Hypothalamus (tissue), 51 donors: ENCODE measurements around the gene PYROXD2.

ENCODE experiments used
- DNase-seq, 51 donors: peaks; one replicate each; lab custom pipeline; 2025; lab: John Stamatoyannopoulos, UW

The PYROXD2 gene

DNA sequence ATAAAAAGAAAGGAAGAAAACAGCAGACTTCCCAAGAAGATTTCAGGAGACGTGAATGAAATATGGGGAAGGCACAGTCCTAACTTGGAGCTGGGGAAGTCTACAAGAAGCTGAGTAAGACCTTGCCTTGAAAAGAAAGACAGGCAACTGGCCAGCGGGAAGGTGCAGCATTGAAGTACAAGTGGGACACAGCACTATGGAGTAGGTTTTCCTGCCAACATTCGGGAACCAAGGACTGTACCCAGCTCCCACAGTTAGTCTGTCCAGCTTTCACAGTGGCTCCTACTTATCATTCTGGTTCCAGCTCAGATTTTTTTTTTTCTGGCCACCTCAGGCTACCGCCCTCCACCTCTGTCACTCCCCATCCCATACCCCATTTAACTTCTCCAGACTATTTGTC, 21.7 kb upstream of the PYROXD2 start:
- DNase-seq, result peak in 16 of 51 donors; percentile 6 to 68 (median 33)

GRCh38 chr10:98435178-98435577, 20.2 kb upstream of the PYROXD2 start:
- no peak for DNase-seq

DNA sequence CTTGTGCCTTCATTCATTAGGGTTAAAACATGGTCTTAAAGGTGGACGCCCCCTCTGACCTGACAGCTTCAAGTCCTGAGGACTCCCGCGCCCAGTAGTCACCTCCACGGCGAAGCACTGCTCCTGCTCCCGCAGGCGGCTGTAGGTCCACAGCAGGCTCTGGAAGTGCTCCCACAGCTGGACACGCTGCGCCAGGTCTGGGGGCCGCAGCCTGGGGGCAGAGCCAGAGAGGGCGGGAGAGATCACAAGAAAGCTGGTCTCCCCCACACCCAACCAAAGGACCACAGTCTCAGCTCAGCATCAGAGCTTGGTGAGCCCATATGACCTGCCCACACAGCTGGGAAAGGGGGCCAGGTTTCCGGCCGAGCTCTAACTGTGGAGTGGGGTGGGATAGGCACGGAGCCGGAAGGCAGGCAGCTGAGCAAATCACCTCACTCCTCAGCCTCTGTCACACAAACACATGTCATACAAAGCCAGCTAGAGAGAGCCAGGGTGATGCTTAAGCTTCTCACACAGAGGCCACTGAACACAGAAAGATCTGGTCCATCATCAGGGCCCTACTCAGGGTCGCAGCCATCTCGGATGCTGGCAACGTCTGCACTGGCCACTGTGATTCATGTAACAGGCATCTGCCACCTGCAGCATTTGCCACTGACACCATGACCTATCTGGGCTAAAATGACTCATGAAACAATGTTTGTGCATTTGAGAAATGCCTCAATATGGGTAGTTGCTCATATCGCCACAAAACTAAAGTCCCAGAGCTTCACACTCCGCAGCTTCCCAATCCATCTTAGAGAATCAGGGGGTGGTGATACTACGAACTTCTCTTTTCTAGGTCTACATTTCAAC, 19.1 kb upstream of the PYROXD2 start:
- no peak for DNase-seq

- no peak for DNase-seq
These were observed 18.4 kb upstream of the PYROXD2 start for GRCh38 chr10:98433371-98433770.

GRCh38 chr10:98432330-98432729, 17.3 kb upstream of the PYROXD2 start:
- no peak for DNase-seq

DNA sequence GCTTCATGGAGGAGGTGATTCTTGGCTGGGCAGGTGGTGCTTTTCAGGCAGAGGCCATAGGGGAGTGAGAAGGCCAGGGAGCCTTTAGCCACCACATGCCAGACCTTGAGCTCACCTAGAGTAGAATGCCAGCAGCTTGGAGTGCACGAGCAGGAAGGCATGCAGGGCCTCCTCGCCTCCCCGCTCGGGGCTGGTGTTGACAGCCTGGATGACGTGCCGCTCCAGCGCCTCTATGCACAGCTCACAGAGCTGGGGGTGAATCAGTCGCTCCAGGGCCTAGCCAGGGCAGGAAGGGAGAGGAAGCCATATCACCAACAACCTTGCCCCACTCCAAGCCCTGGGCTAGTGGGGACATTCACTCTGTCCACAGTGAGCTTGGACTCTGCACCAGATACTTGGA, 16.0 kb upstream of the PYROXD2 start:
- no peak for DNase-seq

- no peak for DNase-seq
These were observed 15.4 kb upstream of the PYROXD2 start for GRCh38 chr10:98430427-98430826.

- DNase-seq, result no peak
These were observed 14.5 kb upstream of the PYROXD2 start for GRCh38 chr10:98429320-98430072.

GRCh38 chr10:98427011-98427515, 12.1 kb upstream of the PYROXD2 start:
- DNase-seq, result no peak

DNA sequence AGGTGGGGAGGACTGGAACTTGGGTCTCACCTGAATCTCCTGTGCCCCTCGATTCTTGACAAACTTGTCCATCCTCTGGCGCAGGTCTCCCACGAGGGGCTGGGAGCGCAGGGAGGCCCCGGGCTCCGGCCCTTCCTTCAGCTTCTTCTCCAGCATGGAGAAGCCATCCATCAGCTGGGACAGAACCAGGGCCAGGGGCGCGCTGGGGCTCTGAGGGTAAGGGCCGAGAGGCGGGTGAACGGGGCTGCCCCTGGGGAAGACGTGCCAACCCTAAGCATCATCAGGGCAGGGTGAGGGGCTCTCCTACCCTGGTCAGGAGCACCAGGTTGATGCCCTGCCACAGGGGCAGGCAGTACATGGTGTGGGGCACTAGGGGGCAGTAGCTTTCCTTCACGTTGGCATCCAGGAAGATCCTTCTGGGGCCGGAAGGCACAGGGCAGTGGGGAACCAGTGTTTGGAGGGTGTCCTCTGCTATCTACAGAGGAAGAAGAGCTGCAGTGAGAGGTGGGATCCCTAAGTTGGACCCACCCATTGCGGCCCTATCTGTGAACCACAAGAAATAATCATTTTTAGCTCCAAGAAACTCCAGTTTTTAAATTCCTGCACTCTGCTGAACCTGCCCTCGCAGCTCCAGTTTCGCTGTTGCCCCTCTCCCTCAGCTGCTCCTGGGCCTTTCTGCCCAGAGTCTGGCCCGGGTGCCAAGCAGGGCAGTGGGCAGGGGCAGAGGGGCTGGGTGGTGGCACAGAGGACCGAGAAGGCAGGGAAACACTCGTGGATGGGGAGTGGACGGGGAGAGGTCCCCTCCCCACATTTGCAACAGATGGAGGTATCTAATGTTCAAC, 10.8 kb upstream of the PYROXD2 start:
- DNase-seq, result peak in 4 of 51 donors; percentile 9 to 25 (median 12)

- no peak for DNase-seq
These were observed 9.6 kb upstream of the PYROXD2 start for GRCh38 chr10:98424295-98425254.

- no peak for DNase-seq
These were observed 8.7 kb upstream of the PYROXD2 start for GRCh38 chr10:98423691-98424120.

DNA sequence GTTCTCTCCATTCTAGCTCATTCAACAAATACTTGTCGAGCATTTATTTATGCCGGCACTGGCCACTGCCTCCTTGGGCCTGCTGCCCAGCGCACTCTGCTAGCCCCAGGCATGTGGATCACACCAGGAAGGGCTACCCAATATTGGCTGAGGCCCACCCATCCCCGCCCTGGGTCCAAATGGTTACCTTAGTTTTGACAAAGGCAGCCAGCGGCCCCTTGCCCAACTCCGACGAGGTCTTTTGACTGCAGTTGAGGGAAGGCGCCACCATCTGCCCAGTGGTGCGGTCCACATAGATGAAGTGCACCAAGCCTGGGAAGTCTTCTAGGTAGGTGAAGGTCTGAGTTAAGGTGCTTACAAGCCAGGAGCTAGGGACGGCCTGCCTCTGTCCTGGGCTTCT, 7.2 kb upstream of the PYROXD2 start:
- DNase-seq, result no peak

- no peak for DNase-seq
These were observed 5.8 kb upstream of the PYROXD2 start for GRCh38 chr10:98420786-98421185.

GRCh38 chr10:98419469-98420261, 4.7 kb upstream of the PYROXD2 start:
- DNase-seq, result no peak

DNA sequence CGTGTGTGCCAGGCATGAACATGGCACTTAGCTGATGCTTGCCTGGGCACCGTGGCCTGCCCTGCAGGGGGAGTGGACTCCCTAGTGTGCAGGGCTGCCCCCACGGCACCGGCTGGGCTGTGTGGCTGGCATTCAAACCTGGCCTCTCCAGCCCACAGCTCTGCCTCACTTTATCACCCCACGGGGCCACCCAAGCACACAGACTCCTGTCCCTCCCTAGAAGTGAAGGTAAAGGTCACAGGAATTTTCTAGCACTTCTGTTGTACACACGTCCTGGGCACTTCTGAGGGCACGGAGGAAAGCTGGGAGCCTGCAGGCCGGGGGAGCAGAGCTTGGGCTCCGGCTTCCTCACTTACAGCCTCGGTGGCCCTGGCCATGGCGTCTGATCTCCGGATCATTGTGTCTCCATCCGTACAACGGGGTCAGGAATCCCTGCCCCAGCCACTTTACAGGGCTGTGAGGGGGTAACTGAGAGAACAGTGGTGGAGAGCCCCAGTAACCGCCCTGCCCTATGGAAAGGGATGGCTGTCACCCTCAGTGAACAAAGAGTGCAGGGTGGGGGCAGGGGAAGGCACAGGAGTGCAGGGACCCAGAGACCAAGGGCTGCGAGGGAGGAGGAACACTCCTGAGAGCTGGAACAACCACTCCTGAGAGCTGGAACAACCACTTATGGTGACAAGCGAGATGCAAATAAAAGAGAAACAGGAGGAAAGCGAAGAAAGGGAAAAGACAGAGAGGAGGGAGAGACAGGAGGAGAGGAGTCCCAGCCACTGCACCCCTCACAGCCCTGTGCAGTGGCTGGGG, 3.9 kb upstream of the PYROXD2 start:
- DNase-seq, result no peak

DNA sequence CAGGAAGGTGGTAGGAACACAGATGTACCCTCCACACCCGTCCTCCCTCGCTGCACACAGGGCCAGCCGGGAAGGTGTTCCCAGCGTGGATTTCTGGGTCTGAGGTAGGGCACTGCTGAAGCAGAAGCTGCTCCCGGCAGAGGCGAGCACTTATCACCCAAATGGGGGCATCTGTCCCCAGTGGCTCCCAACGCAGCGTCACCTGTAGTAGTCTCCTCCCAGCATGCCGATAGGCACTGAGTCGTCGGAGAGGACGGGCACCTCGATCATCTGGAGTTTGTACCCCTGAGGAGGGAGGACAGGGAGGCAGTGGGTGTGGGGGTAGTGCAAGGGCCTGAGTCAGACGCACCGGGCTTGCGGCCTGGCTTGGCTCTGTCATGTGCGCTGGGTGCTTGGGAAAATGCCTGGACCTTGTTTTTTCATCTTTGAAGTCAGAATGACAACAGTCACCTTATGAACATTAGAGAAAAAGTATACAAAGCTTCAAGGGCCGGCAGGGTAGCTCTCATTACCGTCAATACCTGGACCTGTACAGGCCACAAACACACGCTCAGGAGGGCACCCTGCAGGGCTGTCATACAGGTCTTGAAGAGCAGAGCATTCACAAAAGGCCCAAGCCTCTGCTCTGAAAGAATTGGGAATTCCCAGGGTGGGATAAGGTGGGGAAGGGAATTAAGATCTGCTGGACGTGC, 3.1 kb upstream of the PYROXD2 start:
- no peak for DNase-seq
